ENCODE measurements around the gene GREB1.

GREB1 gene

DNA sequence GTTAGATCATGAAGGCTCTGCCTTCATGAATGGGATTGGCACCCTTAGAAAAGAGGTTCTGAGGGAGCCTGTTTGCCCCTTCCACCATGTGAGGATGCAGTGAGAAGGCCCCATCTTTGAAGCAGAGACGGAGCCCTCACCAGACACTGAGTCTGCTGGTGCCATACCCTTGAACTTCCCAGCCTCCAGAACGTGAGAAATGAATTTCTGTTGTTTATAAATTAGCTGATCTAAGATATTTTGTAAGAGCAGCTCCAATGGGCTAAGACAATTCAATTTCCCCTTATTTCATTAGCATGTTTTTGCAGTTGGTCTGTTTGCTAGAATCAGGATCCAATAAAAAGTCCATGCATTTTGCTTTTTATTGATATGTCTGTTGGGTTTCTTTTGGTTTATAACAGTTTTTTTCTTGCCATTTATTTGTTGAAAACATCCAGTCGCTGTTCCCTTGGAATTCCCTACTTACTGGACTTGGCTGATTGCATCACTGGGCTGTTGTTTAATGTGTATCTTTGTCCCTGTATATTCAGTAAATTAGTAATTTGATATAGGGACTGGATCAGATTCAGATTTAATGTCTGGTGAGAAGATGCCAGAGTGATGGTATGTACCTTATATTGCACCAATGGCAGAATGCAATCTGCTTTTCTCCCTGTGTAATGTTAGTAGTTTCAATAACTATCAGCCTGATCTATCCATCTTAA, 24.0 kb upstream of the GREB1 start:
- DNase-seq: no peak

DNA sequence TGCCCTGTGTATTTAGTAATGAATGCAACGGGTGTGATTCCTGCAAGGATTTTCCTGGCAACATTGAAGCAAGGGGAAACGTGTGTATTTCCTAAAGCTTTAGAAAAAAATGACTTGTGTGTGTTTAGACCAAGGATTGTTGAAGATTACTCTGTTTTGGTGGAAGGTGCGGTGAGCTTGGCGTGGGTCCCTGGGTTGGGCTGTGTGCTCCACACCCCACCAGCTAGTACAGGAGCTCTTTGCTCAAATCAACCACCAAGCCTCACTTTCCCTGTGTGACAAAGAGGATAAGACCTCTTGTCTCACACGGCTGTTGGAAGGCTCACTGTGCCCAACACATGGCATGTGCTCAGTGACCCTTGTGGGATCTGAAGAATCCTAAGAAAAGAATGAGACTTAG, 21.4 kb upstream of the GREB1 start:
- no peak for DNase-seq

DNA sequence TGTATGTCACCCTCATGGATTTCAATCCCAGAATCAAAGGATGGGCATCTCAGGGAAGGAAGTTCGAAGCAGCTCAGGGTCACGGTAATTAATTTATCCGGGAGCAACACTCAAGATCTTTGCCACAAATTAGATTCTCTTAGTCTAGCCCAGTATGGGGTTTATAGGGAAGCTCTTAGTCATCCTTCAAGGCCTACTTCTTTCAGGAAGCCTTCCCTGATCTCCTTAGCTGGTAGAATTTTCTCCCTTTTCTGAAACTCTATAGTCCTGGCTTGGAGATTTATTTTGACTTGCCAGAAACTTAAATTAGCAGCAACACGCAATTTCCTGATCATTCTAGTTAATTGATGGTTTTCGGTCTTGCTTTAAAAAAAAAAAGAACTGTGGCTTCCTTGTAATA, 20.5 kb upstream of the GREB1 start:
- DNase-seq: no peak

DNA sequence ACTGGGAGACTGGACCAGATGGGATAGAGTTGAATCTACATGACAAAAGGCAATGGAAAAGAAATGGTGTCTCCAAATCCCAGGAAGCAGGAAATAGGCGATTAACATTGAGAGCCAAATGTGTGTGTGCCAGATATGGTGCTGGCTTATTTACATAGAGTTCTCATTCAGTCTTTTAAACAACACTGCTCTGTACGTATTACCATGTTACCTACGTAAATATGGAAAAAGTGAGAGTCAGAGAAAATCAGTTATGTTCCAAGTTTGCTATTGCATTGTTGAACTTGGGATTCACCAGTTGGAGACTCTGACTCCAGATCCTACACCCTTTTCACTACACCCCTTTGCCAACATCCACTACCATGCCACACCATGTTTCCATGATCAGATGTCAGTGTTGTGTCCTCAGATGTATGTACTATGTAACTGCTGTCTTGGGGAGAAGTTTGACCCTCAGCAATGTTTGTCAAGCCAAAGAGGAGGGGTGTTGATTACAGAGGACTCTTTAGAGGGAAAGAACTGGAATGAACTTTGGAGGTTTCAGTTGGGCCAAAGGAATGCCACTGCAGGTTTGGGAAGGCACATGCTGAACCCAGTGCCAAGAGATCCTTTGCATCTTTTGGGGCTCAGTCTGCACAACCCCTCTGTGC, 19.6 kb upstream of the GREB1 start:
- DNase-seq: no peak

DNA sequence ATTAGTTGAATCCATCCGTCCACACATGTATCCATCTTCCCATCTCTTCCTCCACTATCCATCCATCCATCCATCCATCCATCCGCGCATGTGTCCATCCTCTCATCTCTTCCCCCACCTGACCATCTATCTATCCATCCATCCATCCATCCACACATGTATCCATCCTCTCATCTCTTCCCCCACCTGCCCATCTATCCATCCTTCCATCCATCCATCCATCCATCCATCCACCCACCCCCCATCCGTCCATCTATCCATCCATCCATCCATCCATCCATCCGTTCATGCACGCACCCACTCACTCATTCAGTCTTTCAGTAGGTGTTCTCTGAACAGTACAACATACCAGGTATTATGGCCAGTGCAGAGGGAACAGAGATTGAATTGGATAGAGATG, 18.9 kb upstream of the GREB1 start:
- DNase-seq: no peak

DNA sequence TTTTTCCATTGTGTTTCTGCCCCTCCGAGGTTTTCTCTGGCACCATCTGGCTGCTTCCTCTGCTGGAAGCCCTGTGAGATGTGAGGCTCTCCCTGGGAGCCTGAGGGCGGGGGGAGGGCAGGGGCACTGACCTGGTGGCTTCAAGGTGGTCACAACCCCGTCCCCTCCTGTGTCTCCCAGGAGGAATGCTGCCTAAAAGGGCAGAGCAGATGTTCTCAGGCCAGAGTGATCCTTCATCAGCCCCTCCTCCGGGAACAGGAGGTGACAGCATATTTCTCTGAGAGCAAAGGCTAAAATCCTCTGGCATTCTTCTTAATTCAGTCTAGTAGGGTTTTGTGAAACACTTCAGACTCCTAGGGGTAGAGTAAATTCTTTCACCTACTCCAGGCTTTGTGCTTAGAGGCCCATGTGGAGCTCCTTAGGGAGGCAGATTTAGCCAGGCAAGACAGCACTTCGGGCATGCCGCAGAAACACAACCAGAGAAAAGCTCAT, 18.3 kb upstream of the GREB1 start:
- no peak for DNase-seq

DNA sequence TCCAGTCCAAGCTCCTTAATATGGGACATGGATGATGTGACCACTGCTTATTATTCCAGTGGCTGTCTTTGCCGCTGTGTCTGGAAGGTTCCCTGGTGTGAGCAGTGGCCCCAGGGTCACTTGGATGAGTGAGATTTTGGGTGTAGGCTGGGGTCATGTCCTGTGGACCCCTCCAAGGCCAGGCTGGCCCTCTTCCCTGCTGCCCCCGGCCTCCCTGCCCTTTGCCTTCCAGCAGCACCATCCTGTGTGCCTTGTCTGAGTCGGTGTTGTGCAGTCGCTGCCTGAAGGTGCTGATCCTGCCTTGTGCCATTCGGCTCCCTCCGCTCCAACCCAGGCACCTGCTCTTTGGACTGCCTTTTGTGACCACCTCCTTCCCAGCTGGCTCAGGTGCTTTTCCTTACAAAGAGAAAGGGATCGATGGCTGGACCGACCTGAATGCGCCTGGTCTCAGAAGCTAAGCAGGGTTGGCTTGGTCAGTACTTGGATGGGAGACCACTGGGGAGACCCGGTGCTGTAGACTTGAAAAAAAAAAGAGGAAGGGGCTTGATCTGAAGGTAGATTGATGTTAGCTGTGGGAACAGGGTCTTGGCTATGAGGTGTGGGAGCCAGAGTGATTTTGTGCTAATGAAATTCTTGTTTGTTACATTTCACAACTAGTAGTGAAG, 16.7 kb upstream of the GREB1 start:
- no peak for DNase-seq

DNA sequence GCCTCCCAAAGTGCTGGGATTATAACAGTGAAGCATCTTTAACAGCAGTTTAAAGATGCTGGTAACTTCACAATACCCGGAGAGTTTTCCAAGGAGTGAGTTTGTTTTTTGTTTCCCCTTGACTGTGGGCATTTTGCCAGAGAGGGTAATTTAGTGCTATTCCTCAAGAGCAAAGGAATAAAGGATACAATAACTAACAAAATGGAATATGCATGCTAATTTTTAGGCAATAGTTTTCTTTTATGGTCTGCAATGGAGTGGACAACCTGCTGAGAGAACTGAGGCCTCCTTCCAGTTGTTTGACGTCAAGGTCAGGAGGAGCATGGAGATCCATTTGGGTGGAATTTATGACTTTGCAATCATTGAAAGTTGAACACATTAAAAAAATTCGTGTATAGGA, 15.9 kb upstream of the GREB1 start:
- DNase-seq: no peak

DNA sequence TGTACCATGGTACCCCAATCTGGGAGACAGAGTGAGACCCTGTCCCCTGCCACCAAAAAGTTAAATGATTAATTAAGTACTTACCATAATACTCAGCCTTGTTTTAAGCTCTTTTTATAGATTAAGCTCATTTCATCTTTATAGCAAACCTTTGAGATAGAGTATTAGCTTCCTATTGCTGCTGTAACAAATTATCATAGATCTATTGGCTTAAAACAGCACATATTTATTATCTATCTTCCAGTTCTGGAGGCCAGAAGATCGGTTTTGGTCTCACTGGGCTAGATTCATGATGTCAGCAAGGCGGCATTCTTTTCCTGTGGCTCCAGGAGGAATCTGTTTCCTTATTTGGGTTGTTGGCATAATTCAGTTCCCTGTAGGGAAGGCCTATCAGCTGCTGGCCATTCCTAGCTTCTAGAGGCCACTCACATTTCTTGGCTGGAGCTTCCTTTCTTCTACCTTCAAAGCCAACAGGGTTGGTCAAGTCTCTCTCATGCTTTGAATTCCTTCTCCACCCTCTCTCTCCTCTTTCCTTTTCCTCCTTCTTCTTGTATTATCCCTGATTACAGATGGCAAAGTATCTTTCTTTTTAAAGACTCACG, 13.7 kb upstream of the GREB1 start:
- no peak for DNase-seq

DNA sequence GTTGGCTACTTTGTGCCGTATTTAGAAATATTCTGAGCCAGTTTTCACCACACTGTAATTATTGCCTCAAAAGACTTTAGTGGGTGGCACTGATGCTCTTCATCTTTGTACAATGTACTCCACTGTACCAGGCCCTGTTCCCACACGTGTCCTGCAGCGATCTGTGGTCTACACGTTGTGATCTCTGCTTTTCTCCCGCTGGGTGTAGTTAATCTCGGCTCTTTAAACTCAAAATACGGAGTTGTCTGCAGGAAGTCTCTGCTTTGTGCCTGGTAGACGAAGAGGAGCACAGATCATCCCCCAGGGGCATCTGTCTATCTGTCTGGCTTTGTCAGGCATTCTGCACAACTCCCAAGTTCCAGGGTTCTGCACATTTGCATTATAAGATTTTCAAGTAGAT, 12.1 kb upstream of the GREB1 start:
- DNase-seq: no peak

DNA sequence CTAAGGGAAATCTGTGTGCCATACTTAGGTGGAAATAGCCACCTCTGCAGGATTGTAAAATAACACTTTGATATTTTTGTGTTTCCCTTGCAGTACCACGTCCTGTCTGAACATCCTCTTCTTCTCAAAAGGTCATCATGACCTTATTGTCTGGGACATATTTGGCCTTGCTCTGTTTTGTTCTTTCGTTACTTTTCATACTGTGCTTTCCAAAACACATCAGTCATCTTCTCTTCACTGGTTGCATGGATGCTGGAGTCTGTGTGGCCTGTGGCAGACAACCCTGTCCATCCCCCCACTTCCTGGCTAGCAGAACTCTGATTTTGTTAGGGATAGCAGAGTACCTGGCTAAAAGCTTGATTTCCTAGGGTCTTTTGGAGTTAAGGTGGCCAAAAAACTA, 9.4 kb upstream of the GREB1 start:
- DNase-seq: no peak

DNA sequence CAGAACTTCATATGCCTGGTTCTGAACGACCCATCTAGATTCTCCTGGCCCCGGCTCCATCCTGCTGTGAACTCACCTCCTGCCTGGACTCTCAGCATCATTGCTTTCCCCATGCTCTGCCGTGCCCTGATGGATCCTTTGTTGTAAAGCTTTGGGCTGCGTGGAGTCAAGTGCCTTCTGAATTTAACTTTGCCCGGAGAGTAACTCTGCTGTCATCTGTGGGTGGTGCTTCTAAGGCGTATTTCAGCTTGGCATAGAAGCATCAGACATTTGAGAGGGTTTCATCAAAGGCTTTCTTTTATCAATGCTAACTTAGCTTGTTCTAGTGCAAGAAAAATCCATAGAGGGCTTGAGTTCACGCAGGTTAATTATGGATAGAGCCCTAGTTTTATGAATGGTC, 8.1 kb upstream of the GREB1 start:
- DNase-seq: no peak

DNA sequence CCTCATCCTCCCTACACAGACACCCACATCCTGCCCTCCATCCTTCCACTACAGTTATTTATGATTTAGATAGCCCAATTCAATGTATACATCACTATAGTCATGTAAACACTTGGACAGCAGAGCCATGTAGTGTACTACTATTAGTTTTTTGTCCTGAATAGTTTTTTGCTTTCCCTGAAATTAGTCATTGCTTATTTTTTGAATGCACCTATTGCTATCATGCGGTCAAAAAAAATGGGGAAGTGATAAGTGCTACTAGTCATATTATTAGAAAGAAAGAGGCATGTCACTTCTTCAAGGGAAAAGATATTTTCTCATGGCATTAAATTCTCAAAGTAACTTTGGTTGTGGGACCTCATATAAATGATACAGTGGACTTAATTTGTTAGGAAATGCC, 6.8 kb upstream of the GREB1 start:
- DNase-seq: no peak

DNA sequence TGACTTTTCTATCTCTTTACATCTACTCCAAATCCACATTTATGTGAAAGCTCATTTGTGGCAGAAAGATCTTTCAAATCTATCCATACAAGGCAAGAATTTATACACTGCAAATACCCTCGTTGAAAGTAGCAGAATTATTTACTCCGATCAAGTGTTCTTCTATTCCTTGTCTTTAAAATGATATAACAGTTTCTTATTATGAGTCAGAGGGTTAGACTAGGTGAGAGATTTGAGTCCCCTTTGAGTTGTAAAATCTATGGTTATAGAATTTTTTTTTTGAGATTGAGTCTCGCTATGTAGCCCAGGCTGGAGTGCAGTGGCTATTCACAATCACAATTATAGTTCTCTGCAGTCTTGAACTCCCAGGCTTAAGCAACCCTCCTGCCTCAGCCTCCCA, 5.6 kb upstream of the GREB1 start:
- no peak for DNase-seq

DNA sequence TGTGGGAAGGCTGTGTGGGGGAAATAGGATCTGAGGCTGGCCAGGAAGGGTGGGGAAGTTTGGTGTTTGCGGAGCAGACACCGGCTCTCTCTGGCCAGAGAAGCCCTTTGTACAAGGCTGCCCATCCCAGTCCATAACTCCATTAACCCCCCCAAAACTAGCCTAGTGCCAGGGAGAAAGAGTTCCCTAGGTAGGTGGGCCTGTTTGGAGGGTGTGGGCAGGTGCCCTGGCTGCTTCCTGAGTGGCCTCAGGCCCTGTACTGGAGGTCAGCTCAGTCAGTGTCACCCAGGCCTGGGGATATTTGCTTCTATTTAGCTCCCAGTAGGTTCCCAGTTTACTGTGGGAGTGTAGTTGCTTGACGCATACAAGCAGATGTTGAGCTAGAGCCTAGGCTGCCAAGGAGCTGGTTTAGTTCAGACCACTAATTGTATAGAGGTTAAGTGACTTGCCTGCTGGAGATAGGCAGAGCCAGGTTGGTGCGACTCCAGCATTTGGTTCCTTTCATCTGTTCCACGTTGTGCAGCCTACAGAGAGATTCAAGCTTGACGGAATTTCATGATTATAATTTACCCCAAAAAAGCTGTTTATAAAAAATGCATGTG, 2.9 kb upstream of the GREB1 start:
- DNase-seq: no peak

DNA sequence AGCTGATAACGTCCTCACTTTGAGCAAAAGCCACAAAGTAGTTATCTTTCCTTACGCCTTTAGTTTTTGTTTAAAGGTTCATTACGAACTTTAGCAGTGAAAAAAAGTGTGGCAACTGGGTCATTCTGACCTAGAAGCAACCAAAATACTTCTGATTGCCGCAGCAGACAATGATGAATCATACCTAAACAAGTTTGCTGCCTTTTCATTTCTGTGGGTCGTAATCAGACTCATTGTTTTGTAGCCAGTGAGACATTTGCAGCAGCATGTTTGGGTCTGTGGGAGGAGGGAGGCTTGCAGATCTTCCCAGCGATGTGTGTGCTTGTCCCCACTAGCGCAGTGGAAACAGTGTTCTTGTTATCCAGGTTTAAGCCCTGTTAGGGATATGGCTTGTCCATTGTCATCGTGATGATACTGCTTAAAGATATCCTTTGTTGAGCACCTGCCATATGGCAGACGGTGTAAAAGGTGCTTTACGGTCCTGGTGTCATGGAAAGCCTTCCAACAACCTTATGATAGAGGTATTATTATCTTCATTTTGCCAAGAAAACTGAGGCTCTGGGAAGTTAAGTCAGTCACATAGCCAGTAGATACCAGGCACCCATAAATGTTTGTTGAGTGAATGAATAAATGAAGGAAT, 1.3 kb upstream of the GREB1 start:
- peak; percentile 57 for DNase-seq

DNA sequence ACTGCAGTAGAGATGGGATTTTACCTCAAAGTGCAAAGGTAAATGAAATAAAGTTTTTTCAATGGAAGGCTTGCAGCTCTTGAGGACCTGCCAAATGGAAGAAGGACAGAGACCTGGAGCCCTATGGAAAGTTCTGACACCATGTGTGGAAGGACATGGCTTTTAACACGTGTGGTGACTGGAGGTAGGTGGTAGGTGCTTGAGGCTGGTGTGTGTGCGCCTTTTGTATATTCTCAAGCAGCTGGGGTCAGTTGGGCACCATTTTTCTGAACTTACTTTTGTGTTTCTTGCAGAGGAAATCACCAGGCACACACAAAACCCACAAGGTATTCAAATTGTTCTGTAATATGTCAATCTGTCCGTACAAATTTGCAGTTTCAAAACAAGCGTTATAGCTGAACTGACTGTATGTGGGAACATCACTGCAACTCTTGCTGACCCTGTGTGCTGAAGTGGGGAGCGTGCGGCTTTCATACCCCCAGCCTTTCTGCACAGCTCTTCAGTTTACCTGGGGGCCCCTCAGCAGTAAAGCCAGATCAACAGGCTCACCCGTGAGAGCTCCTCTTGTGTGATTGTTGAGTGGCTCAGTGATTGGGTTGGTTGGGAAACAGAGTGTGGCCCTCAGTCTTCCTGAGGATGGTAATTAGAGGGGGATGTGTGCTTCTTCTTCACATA, 363 bp downstream of the GREB1 start:
- no peak for DNase-seq

DNA sequence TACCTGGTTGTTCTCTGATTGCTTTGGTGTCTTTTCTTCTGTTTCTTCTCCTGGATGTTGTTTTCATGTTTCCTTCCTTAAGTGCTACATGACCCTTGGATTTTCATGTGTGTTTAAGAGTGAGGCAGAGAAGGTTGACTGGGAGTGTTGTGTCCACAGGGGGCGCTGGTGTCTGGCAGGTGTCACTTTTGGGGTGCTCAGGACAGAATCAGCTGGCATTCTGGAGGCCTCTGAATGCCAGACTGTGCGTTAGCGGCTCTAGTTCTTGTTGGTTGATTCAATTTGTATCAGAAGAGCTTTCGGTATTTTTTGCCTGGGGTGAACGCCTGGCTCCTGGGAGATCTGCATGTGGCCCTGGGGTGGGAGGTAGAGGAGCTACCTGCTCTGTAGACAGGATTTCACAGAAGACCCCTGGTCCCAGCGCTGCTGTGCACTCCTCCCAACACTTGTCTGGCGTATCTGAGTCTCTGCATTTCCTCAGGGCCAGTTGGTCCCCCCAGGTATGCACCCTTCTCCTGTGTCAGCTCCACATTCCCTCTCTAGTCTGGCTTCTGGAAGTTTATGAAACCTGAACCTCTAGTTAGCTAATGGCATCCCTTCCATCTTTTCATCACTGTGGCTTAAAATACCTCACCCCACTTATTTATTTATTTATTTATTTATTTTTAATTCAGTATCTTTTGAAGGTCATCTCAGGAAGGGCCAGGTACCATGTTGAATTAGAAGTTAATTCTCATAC, 1.1 kb downstream of the GREB1 start:
- peak; percentile 29 for DNase-seq

DNA sequence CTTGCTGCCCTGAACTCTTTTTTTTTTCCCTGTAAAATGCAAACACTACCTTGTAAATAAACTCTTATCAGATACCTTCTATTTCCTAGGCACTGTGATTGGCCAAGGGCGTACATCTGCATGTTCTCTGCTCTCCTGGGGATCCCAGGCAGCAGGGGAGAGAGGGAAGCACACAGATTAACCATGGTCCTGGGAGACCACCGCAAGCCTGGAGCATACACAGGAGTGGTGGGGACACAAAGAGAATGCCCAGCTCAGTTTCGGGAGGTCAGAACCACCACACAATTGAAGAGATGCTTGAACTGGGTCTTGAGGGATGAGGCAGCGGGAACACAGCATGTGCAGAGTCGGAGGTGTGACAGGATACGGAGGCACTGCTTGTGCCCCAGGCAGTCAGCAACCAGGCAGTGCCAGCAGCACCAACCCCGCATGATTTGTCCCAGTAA, 2.1 kb downstream of the GREB1 start:
- no peak for DNase-seq

DNA sequence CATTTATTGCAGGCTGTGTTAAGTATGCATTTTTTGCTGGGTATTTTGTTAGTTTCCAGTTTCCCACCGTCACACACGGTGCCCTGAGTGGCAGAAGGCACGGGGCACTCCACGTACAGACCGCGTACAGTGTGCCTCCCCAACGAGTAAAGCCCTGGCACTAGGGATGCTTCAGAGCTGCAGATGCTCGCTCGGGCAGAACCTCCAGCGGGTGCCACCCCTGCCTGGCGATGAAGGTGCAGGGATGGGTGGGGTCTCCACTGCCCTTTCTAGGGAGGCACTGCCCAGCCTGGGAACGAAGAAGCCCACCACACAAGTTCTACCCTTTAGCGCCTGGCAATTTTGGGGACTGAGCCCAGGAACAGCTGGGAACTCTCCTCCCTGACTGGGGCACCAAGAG, 4.1 kb downstream of the GREB1 start:
- DNase-seq: no peak

DNA sequence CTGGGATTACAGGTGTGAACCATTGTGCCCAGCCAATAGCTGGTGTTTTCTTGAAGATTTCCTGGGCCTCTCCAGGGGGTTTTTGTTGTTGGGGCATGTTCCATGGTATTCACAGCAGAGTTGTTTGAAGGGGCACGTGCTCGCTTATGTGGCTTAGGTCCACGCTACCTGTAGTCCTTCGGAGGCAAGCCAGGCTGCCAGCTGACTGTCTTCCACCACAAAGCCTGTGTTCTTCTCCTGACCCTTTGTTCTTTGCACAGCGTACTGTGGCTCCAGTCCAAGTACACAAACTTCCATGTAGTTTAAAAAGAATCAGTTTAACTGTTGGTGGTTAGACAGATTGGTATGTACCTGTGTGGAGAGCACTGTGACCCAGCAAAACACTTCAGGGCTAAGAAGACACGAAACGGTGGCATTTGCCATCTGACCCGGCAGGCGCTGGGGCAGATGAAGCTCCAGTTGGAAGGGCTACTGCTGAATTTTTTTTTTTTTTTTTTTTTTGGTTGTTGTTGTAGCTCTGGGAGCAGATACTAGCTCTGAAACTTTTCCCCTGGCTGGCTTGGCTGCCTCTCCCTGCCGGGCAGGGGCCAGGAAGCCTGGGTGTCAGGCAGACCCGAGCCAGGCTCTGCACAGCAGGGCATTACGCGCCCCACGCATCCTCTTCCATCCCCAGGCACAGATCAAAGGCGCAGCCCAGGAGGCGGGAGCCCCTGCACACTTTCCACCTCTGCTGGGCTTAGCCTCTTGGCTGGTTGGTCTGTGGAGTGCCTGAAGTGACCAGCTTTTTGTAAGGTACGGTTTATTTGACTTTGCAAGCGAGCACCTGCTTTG, 5.7 kb downstream of the GREB1 start:
- DNase-seq: no peak

Measured in hematopoietic multipotent progenitor cell treated with erythropoietin and hydrocortisone succinate and interleukin-3 and kit ligand, for 6 days (in vitro differentiated cells).